ENCODE measurements around the gene CCDC92.
A peak's percentile ranks its signal among the peaks of the same experiment; 100 is the strongest.
"Not testable (repeated sequence)": the region's sequence is repeated elsewhere in the genome, so short reads cannot be mapped to it uniquely, and the experiment has no call there.

CCDC92 gene

GRCh38 chr12:123949770-123950165 is 22.9 kb downstream of the CCDC92 start:
- no peak for DNase-seq (ENCODE audit: low read depth in 2 of 2)

GRCh38 chr12:123948796-123949769 is 23.5 kb downstream of the CCDC92 start:
- no peak for DNase-seq (ENCODE audit: low read depth in 2 of 2)

- no peak for DNase-seq (ENCODE audit: low read depth in 2 of 2)
Measured at GRCh38 chr12:123948401-123948795, 24.2 kb downstream of the CCDC92 start.

GRCh38 chr12:123947531-123947930 is 25.1 kb downstream of the CCDC92 start:
- not testable (repeated sequence) for DNase-seq (ENCODE audit: low read depth in 2 of 2)

GRCh38 chr12:123946516-123947505 is 25.8 kb downstream of the CCDC92 start:
- not testable (repeated sequence) for DNase-seq (ENCODE audit: low read depth in 2 of 2)

- no peak for DNase-seq (ENCODE audit: low read depth in 2 of 2)
Measured at GRCh38 chr12:123946152-123946515, 26.5 kb downstream of the CCDC92 start.

- DNase-seq (ENCODE audit: low read depth in 2 of 2) = no peak
Measured at GRCh38 chr12:123945287-123946151, 27.1 kb downstream of the CCDC92 start.

GRCh38 chr12:123944696-123945095 is 27.9 kb downstream of the CCDC92 start:
- no peak for DNase-seq (ENCODE audit: low read depth in 2 of 2)

GRCh38 chr12:123943816-123944215 is 28.8 kb downstream of the CCDC92 start:
- no peak for DNase-seq (ENCODE audit: low read depth in 2 of 2)

- DNase-seq (ENCODE audit: low read depth in 2 of 2) = no peak
Measured at GRCh38 chr12:123942911-123943648, 29.6 kb downstream of the CCDC92 start.

GRCh38 chr12:123942238-123942653 is 30.4 kb downstream of the CCDC92 start:
- DNase-seq (ENCODE audit: low read depth in 2 of 2) = no peak

- no peak for DNase-seq (ENCODE audit: low read depth in 2 of 2)
Measured at GRCh38 chr12:123941624-123942237, 30.9 kb downstream of the CCDC92 start.

GRCh38 chr12:123941000-123941399 is 31.6 kb downstream of the CCDC92 start:
- DNase-seq (ENCODE audit: low read depth in 2 of 2) = no peak

- DNase-seq (ENCODE audit: low read depth in 2 of 2) = no peak
Measured at GRCh38 chr12:123940627-123940966, 32.0 kb downstream of the CCDC92 start.

GRCh38 chr12:123939716-123940626 is 32.7 kb downstream of the CCDC92 start:
- DNase-seq (ENCODE audit: low read depth in 2 of 2) = no peak

- no peak for DNase-seq (ENCODE audit: low read depth in 2 of 2)
Measured at GRCh38 chr12:123938679-123939480, 33.8 kb downstream of the CCDC92 start.

- peak; percentile 25 to 35 for DNase-seq (ENCODE audit: low read depth in 2 of 2)
Measured at GRCh38 chr12:123937707-123938591, 34.7 kb downstream of the CCDC92 start.
